ENCODE results near the gene TAS2R3.
A peak's percentile ranks its signal among the peaks of the same experiment; 100 is the strongest.
"Not testable (repeated sequence)": the region's sequence is repeated elsewhere in the genome, so short reads cannot be mapped to it uniquely, and the experiment has no call there.

TAS2R3 gene

DNA sequence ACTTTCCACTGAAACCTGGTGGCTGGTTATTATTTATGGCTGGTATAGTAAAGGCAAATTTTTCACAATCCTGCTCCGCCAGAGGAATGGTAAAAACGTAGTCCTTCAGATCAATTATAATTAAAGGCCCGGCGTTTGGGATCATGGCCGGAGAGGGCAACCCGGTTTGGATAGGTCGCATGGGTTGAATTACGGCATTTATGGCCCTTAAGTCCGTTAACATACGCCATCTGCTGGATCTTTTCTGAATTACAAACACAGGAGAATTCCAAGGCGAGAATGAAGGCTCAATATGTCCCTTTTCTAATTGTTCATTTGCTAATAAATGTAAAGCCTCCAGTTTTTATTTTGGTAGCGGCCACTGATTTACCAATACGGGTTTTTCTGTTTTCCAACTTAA is 11.3 kb upstream of the TAS2R3 start:
- peaks cover 35% of the 10 kb centered on the region for H3K36me3 ChIP-seq (replicated peaks; ENCODE audit: insufficient read depth, low read length)
- TF ChIP-seq EZH2 (optimal IDR thresholded peaks at IDR 0.05; ENCODE audit: low read depth, low read length): no peak
- TF ChIP-seq, protein P1, sequence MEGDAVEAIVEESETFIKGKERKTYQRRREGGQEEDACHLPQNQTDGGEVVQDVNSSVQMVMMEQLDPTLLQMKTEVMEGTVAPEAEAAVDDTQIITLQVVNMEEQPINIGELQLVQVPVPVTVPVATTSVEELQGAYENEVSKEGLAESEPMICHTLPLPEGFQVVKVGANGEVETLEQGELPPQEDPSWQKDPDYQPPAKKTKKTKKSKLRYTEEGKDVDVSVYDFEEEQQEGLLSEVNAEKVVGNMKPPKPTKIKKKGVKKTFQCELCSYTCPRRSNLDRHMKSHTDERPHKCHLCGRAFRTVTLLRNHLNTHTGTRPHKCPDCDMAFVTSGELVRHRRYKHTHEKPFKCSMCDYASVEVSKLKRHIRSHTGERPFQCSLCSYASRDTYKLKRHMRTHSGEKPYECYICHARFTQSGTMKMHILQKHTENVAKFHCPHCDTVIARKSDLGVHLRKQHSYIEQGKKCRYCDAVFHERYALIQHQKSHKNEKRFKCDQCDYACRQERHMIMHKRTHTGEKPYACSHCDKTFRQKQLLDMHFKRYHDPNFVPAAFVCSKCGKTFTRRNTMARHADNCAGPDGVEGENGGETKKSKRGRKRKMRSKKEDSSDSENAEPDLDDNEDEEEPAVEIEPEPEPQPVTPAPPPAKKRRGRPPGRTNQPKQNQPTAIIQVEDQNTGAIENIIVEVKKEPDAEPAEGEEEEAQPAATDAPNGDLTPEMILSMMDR (IDR thresholded peaks at IDR 0.05; ENCODE audit: low read length): peak; percentile 52
- DNase-seq: peak; percentile 20

DNA sequence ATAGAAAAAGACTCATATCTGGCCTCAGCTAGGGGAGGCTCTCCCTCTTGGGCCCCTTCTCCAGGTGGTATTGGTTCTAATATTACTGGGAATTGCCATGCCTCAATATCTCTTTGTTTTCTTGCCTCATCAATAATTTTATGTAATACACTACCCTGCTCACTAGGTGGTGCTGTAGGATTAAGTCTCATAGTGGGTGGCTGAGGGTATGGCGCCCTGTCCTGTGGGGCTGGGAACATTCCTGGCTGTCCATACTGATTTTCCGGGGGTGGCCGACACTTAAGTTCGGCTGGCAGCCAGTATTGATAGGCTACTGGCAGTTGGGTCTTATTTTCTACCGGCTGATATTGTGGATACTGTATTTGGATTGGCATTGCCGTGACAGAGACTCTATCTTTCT is 9.0 kb upstream of the TAS2R3 start:
- Histone ChIP-seq H2AFZ (ENCODE audit: low read length) (no peak overlapping the region), H4K20me1 (ENCODE audit: insufficient read depth, low read length) (no peaks in the 10 kb centered on the region), H3K9me3 (replicated peaks; ENCODE audit: insufficient read depth, low read length) (no peaks in the 10 kb centered on the region), H3F3A (ENCODE audit: insufficient read depth, low read length) (no peaks in the 10 kb centered on the region), H3K27me3 (replicated peaks; ENCODE audit: insufficient read depth, low read length) (no peaks in the 10 kb centered on the region), H3K9me2 (replicated peaks; ENCODE audit: insufficient read depth, low read length) (no peaks in the 10 kb centered on the region), H3K4me1 (ENCODE audit: low read length) (no peaks in the 10 kb centered on the region), H3K79me2 (ENCODE audit: low read length) (no peaks in the 10 kb centered on the region), H3K4me3 (ENCODE audit: low read length) (no peak overlapping the region), H3K36me3 (replicated peaks; ENCODE audit: insufficient read depth, low read length) (peaks cover 22% of the 10 kb centered on the region), H3K4me2 (ENCODE audit: low read depth, low read length) (no peak overlapping the region), H3K9ac (ENCODE audit: low read length) (no peak overlapping the region), H3K27ac (ENCODE audit: low read length) (no peak overlapping the region)
- DNase-seq: peak; percentile 25
- no peak for TF ChIP-seq EZH2 (optimal IDR thresholded peaks at IDR 0.05; ENCODE audit: low read depth, low read length)
- TF ChIP-seq, protein P1 (IDR thresholded peaks at IDR 0.05; ENCODE audit: low read length): peak; percentile 69

More for the DNA sequence above, 11.3 kb upstream of the TAS2R3 start:
- Histone ChIP-seq H3K4me3 (ENCODE audit: low read length) (no peak overlapping the region), H3F3A (ENCODE audit: insufficient read depth, low read length) (no peaks in the 10 kb centered on the region), H3K79me2 (ENCODE audit: low read length) (no peaks in the 10 kb centered on the region), H3K4me2 (ENCODE audit: low read depth, low read length) (no peak overlapping the region), H3K9me2 (replicated peaks; ENCODE audit: insufficient read depth, low read length) (no peaks in the 10 kb centered on the region), H3K27me3 (replicated peaks; ENCODE audit: insufficient read depth, low read length) (no peaks in the 10 kb centered on the region), H2AFZ (ENCODE audit: low read length) (no peak overlapping the region), H4K20me1 (ENCODE audit: insufficient read depth, low read length) (no peaks in the 10 kb centered on the region), H3K27ac (ENCODE audit: low read length) (no peak overlapping the region), H3K9me3 (replicated peaks; ENCODE audit: insufficient read depth, low read length) (no peaks in the 10 kb centered on the region), H3K9ac (ENCODE audit: low read length) (no peak overlapping the region), H3K4me1 (ENCODE audit: low read length) (no peaks in the 10 kb centered on the region)

DNA sequence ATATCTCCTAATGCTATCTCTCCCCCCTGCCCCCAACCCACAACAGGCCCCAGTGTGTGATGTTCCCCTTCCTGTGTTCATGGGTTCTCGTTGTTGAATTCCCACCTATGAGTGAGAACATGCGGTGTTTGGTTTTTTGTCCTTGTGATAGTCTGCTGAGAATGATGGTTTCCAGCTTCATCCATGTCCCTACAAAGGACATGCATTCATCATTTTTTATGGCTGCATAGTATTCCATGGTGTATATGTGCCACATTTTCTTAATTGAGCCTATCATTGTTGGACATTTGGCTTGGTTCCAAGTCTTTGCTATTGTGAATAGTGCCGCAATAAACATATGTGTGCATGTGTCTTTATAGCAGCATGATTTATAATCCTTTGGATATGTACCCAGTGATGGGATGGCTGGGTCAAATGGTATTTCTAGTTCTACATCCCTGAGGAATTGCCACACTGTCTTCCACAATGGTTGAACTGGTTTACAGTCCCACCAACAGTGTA is 6.2 kb downstream of the TAS2R3 start:
- H2AFZ ChIP-seq (ENCODE audit: low read length); H3K4me1 ChIP-seq (ENCODE audit: low read length); H3K9me3 ChIP-seq (replicated peaks; ENCODE audit: insufficient read depth, low read length); H3K4me3 ChIP-seq (ENCODE audit: low read length); DNase-seq; H3K27ac ChIP-seq (ENCODE audit: low read length); H3K9me2 ChIP-seq (replicated peaks; ENCODE audit: insufficient read depth, low read length); H4K20me1 ChIP-seq (ENCODE audit: insufficient read depth, low read length); H3K9ac ChIP-seq (ENCODE audit: low read length); H3K36me3 ChIP-seq (replicated peaks; ENCODE audit: insufficient read depth, low read length); H3F3A ChIP-seq (ENCODE audit: insufficient read depth, low read length); H3K79me2 ChIP-seq (ENCODE audit: low read length); H3K4me2 ChIP-seq (ENCODE audit: low read depth, low read length); H3K27me3 ChIP-seq (replicated peaks; ENCODE audit: insufficient read depth, low read length): not testable (repeated sequence)

DNA sequence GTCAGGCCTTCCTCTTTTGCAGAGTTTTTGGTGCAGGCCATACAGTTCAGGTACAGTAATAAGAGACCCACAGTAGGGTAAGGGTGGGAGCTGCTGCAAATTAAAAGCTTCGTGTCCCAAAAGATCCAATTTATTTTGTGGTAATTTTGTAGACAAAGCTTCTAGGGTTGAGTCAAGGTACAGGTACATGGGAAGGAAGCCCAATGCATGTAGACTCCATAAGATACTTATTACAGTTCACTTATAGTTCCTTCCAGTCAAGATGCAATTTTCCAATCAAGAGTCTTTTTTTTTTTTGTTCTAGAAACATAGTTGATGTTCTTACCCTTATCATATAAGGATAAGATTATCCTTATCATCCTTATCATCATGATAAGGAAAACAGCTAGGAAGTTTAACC is 12.5 kb downstream of the TAS2R3 start, which contains the start of gene TAS2R4:
Gene TAS2R4 (plus strand): TSS at position 301 of the 400 bp plus-strand sequence. CDS start 1,815 bp downstream, outside the sequence.
- Histone ChIP-seq H3K4me3 (ENCODE audit: low read length) (no peak within 1 kb of the TSS), H3K9ac (ENCODE audit: low read length) (no peak within 1 kb of the TSS), H3K9me3 (replicated peaks; ENCODE audit: insufficient read depth, low read length) (no peaks in the 10 kb centered on the region), H3K27ac (ENCODE audit: low read length) (no peak within 1 kb of the TSS), H3K9me2 (replicated peaks; ENCODE audit: insufficient read depth, low read length) (no peaks in the 10 kb centered on the region), H3F3A (ENCODE audit: insufficient read depth, low read length) (no peaks in the 10 kb centered on the region), H4K20me1 (ENCODE audit: insufficient read depth, low read length) (no peaks in the 10 kb centered on the region), H3K4me1 (ENCODE audit: low read length) (no peaks in the 10 kb centered on the region), H3K4me2 (ENCODE audit: low read depth, low read length) (no peak within 1 kb of the TSS), H2AFZ (ENCODE audit: low read length) (no peak within 1 kb of the TSS), H3K36me3 (replicated peaks; ENCODE audit: insufficient read depth, low read length) (0 out of 2 replicates have a peak, but pooled peaks cover 4% of the 10 kb centered on the region), H3K27me3 (replicated peaks; ENCODE audit: insufficient read depth, low read length) (no peaks in the 10 kb centered on the region), H3K79me2 (ENCODE audit: low read length) (no peaks in the 10 kb centered on the region)
- peak; percentile 2 for DNase-seq
- TF ChIP-seq EZH2 (optimal IDR thresholded peaks at IDR 0.05; ENCODE audit: low read depth, low read length) (no peak), EZH2phosphoT487 (IDR thresholded peaks at IDR 0.05; ENCODE audit: low read length) (no peak)
- TF ChIP-seq, protein P1 (IDR thresholded peaks at IDR 0.05; ENCODE audit: low read length): no peak

Measured in MM.1S (cell line).